ENCODE data around the gene MCRIP2. TPM values are rescaled to one million over a fixed set of nuclear protein-coding genes. Genes with fewer than 3 reads are reported as not detected.

The MCRIP2 gene
- total and polyA plus RNA-seq, 2 of the 8 experiments (the other 6 are each of a cell fraction or from before 2014, with no cell fraction given), result 45.4 to 75.5 TPM

DNA sequence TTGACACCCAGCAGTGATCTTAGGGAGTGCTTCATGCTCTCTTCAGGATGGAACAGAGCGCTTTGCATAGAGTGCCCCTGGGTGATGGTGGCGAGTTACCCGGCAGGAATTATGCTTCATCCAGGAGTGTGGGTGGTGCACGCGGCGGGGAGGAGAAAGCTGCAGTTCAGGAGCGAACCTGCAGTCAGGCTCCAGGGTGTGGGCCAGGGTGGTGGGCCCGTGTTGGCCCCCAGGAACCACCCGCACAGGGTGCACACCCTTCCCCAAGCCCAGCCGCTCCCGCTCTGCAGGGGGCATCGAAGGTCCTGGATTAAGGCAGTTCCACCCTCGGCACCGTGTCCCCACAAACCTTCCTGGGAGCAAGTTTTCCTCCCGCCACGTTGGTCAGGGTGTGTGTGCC, 47.8 kb upstream of the MCRIP2 start (continued):
- TF ChIP-seq CHD7 (IDR thresholded peaks at IDR 0.05; ENCODE audit: insufficient replicate concordance, low read length) (no peak), SIRT6 (IDR thresholded peaks at IDR 0.05; ENCODE audit: low read length) (no peak), KDM5A (IDR thresholded peaks at IDR 0.05; ENCODE audit: low read length) (no peak), CHD2 (IDR thresholded peaks at IDR 0.05; ENCODE audit: low read length) (no peak), EP300 (IDR thresholded peaks at IDR 0.05; ENCODE audit: borderline replicate concordance in 1 of 2, low read depth in 2 of 2, low read length in 2 of 2) (no peak), SP4 (IDR thresholded peaks at IDR 0.05; ENCODE audit: low read length) (no peak)

All from H1 (cell line).